Activated CD4-positive, alpha-beta T cell treated with anti-CD3 and anti-CD28 coated beads, Interleukin-2, amount 10 ng/mL, durations not matched to agents 24 days and 14 days (primary cell): Measurements from ENCODE around the gene MYO1H. TPM values are rescaled to one million over a fixed set of nuclear protein-coding genes. Genes with fewer than 3 reads are reported as not detected.

Experiments used
- DNase-seq: peaks from one replicate; pipeline ENCODE4 v3.0.0; 2022
- H3K27ac Mint-ChIP-seq: one replicate; pipeline ENCODE4 v1.8.0; 2022; ENCODE audit warnings: mild to moderate bottlenecking, mixed read lengths
- H3K27me3 Mint-ChIP-seq: one replicate; pipeline ENCODE4 v1.8.0; 2022; ENCODE audit warnings: mixed read lengths
- H3K36me3 Mint-ChIP-seq: one replicate; pipeline ENCODE4 v1.8.0; 2022; ENCODE audit warnings: low read depth, mild to moderate bottlenecking, mixed read lengths
- H3K4me1 Mint-ChIP-seq: one replicate; pipeline ENCODE4 v1.8.0; 2021; ENCODE audit warnings: mixed read lengths
- H3K4me3 Mint-ChIP-seq: one replicate; pipeline ENCODE4 v1.8.0; 2022; ENCODE audit warnings: mild to moderate bottlenecking, moderate library complexity, mixed read lengths
- H3K9me3 Mint-ChIP-seq: one replicate; pipeline ENCODE4 v1.8.0; 2021; ENCODE audit warnings: mixed read lengths
- intact Hi-C: fragments of 100-400 bp; cut with micrococcal nuclease; formaldehyde crosslinking; loops from one replicate; pipeline ENCODE4 v1.15.1; 2023
- total RNA-seq: library from RNA; stranded (reverse); gene quantifications from 2 replicates; pipeline ENCODE4 v1.2.3, GENCODE V29; 2022

MYO1H gene
- total RNA-seq, 1 donor from 2014 or later, result not detected

DNA sequence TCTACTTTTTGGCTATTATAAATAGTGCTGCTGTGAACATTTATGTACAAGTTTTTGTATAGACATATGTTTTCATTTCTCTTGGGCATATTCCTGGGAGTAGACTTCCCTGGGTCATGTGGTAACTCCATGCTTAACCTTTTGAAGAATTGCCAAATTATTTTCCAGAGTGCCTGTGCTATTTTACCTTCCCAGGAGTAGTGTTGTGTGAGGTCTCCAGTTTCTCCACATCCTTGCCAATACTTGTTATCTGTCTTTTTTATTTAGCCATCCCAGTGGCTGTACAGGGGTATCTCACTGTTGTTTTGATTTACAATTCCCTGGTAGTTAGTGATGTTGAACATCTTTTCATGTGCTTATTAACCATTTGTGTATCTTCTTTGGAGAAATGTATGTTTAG is 148.6 kb downstream of the MYO1H start:
- Mint-ChIP-seq H3K27ac (no peak overlapping the region), H3K9me3 (no peaks in the 10 kb centered on the region), H3K4me1 (peaks cover 4% of the 10 kb centered on the region), H3K36me3 (peaks cover 28% of the 10 kb centered on the region), H3K27me3 (no peaks in the 10 kb centered on the region), H3K4me3 (no peak overlapping the region)
- intact Hi-C loops, result no loop called here
- no peak for DNase-seq

DNA sequence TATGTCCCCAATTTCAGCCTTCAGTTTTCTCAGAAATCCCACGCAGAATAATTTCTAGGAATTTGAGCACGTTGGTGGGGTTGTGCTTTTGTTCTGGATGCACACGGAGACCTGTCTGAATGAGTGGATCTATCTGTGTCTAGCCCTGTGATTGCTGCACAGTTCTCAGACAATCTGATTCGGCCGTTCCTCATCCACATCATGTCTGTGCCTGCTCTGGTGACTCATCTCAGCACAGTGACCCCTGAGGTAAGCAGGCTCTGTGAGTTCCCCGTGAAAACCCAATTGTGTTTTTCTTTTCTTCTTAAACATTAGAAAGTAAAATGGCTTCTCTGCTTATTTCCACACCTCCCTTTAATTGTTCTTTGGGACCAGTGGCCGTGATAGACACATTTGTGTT is 150.0 kb downstream of the MYO1H start:
- peaks cover 4% of the 10 kb centered on the region for H3K4me1 Mint-ChIP-seq
- H3K36me3 Mint-ChIP-seq, result peaks cover 28% of the 10 kb centered on the region
- no peak for DNase-seq
- intact Hi-C loops, result no loop called here
- H3K4me3 Mint-ChIP-seq, result no peak overlapping the region
- no peak overlapping the region for H3K27ac Mint-ChIP-seq
- no peaks in the 10 kb centered on the region for H3K9me3 Mint-ChIP-seq
- H3K27me3 Mint-ChIP-seq, result no peaks in the 10 kb centered on the region

Other genes starting within 250 kb of the MYO1H start
- gene ACACB, start 231.3 kb upstream of the MYO1H start, total RNA-seq, result 5.8 and 5.9 TPM in 2 replicates
- gene FOXN4, start 38.6 kb upstream of the MYO1H start, total RNA-seq, result not detected in 2 replicates
- 47.5 and 48.5 TPM in 2 replicates for gene KCTD10, start 129.4 kb downstream of the MYO1H start, total RNA-seq
- gene UBE3B, start 129.7 kb downstream of the MYO1H start, total RNA-seq, result 28.9 and 32.2 TPM in 2 replicates
- gene MMAB, start 225.6 kb downstream of the MYO1H start, total RNA-seq, result 44.3 and 45.8 TPM in 2 replicates
- 20.7 and 21.5 TPM in 2 replicates for gene MVK, start 225.9 kb downstream of the MYO1H start, total RNA-seq